DMS153 (cell line): ENCODE data around the gene KRTAP5-8.
A peak's percentile ranks its signal among the peaks of the same experiment; 100 is the strongest.
"Not testable (repeated sequence)": the region's sequence is repeated elsewhere in the genome, so short reads cannot be mapped to it uniquely, and the experiment has no call there.

Experiments used
- DNase-seq: peaks from one replicate; lab custom pipeline; 2025; lab: John Stamatoyannopoulos, UW

Gene KRTAP5-8

DNA sequence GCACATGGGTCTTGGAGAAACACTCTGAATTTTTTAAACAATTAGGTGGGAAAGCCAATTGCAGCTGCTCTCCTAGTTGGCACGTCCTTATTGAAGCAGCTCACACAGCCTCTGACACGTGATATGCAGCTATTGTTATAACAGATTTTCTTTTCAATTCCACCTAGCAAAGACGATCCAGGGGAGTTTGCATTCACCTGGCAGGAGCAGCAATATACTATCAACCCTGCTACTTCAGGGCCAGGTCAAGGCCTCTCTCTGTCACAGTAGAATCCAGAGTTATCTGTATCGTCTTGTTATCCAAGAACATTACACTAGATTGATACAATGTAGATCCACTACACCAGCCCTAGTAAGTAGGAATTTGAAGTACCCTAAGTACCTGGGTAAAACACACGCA is 36.6 kb downstream of the KRTAP5-8 start:
- no peak for DNase-seq

- DNase-seq = no peak
Observed at GRCh38 chr11:71575723-71576424, 38.0 kb downstream of the KRTAP5-8 start.

GRCh38 chr11:71576688-71577465 is 39.1 kb downstream of the KRTAP5-8 start:
- DNase-seq = not testable (repeated sequence)

GRCh38 chr11:71577469-71578004 is 39.7 kb downstream of the KRTAP5-8 start:
- no peak for DNase-seq

- not testable (repeated sequence) for DNase-seq
Observed at GRCh38 chr11:71579513-71579912, 41.7 kb downstream of the KRTAP5-8 start.

DNA sequence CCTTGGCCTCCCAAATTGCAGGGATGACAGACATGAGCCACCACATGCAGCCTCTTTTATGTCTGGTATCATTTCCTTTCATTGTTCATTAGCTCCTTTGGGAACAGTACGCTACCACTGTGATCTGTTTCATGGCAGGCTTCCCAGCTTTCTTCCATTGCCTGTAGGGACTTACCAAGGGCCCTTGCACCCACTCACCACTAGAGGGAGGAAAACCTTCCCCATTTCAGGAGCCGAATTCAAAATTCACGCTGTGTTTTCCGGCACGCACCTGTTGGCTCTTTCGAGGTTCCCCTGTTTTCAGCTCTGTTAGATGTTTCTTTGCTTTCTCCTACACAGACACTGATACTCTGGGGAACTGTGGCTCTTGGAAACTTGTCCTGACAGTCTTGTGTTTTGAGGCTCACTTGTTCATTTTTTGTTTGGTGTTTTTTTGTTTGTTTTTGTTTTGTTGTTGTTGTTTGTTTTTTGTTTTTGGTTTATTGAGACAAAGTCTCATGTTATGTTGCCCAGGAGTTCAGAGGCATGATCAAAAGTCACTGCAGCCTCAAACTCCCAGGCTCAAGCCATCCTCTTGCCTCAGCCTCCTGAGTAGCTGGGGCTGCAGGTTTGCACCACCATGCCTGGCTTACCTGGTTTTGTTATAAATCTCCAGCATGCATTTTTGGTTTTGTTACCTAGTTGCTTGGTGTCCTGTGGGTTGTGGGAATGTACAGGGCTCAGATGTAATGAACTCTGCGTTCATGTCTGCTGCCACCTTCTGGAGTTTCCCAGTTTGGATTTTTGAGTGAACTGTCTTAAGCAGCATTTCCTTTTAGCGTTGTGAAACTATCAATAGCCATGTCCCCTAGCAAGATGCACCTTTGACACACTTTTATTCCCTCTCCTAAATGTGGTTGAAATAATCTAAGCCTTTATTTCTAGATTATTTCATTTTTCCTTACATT is 42.5 kb downstream of the KRTAP5-8 start:
- peak; percentile 83 for DNase-seq

GRCh38 chr11:71581826-71582225 is 44.0 kb downstream of the KRTAP5-8 start:
- no peak for DNase-seq

- DNase-seq = no peak
Observed at GRCh38 chr11:71582309-71582895, 44.6 kb downstream of the KRTAP5-8 start, which contains the start of gene KRTAP5-11. KRTAP5-11 (minus strand) TSS chr11:71582875; CDS start chr11:71582837, 38 bp downstream.

DNA sequence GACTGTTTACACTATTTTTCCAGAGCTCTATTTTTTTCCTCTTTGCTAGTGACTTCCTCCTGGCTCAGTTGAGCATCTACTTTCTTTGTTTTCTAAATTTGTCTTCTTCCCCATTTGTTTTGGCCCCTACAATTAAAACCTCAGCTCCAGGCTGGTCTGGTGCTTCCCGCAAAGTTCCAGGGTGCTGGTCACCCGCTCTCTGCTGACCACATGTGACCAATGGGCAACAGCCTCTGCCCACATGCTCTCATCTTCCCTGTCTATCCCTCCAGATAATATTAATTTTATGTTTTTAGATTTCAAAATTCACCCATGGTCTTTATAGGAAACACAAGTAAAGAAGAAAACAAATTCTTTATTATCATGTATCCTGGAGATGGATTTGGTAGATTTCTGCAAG is 45.1 kb downstream of the KRTAP5-8 start:
- DNase-seq = not testable (repeated sequence)

DNA sequence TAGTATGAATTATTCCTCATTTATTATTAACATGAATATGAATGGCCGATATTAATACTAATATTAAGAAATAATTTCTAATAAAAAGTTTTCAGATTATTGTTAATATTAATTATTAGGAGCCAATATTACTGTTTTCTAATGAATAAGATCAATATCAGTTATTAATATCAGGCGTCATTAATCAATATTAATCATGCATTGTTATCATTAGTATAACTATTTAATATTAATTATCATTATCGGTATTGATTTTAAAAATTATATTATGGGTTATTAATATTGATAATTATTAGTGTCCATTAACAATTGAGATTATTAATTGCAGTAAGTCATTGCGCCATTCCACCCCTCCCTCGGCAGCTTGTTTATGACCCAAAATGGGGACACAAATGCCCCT is 47.8 kb downstream of the KRTAP5-8 start:
- not testable (repeated sequence) for DNase-seq

DNA sequence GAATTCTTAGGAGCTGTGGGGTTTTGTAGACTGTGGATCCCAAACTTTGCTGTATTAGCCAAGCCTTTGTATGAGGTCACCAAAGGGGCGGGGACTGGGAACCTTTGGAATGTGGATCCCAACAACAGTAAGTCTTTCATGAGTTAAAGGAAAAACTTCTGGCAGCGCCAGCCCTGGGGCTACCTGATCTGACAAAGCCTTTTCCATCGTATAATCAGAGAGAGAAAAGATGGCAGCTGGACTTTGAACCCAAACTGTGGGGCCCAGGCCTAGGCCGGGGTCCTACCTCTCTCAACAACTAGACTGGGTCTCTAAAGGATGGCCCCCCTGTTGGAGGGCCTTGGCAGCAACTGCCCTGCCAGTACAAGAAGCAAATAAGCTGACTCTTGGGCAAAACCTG is 50.5 kb downstream of the KRTAP5-8 start:
- not testable (repeated sequence) for DNase-seq
